Measurements from ENCODE around the gene CENPP.

The CENPP gene

GRCh38 chr9:92482329-92482728 lies 156.6 kb downstream of the CENPP start, which contains the start of gene ASPN:
Gene ASPN (minus strand): TSS chr9:92482506.
- no peak for DNase-seq

GRCh38 chr9:92482805-92483204 lies 157.1 kb downstream of the CENPP start:
- no peak for DNase-seq

- no peak for DNase-seq
Measured at GRCh38 chr9:92483627-92484545, 158.1 kb downstream of the CENPP start.

GRCh38 chr9:92484563-92484962 lies 158.8 kb downstream of the CENPP start:
- no peak for DNase-seq

GRCh38 chr9:92486371-92486770 lies 160.6 kb downstream of the CENPP start:
- DNase-seq = peak in 2 of 3 donors; percentile 25 to 32

GRCh38 chr9:92488681-92489550 lies 163.2 kb downstream of the CENPP start:
- DNase-seq = no peak

GRCh38 chr9:92492781-92493401 lies 167.1 kb downstream of the CENPP start:
- DNase-seq = no peak

GRCh38 chr9:92493749-92494387 lies 168.1 kb downstream of the CENPP start:
- no peak for DNase-seq

- no peak for DNase-seq
Measured at GRCh38 chr9:92494856-92495255, 169.1 kb downstream of the CENPP start.

- no peak for DNase-seq
Measured at GRCh38 chr9:92496396-92497176, 170.8 kb downstream of the CENPP start.

GRCh38 chr9:92499701-92500100 lies 173.9 kb downstream of the CENPP start:
- no peak for DNase-seq

GRCh38 chr9:92500725-92501124 lies 175.0 kb downstream of the CENPP start:
- DNase-seq = no peak

- DNase-seq = peak; percentile 31 to 43 (median 43)
Measured at GRCh38 chr9:92501671-92502393, 176.1 kb downstream of the CENPP start.

- no peak for DNase-seq
Measured at GRCh38 chr9:92503156-92503555, 177.4 kb downstream of the CENPP start.

GRCh38 chr9:92504881-92505280 lies 179.1 kb downstream of the CENPP start:
- no peak for DNase-seq

- DNase-seq = peak; percentile 58 to 62 (median 61)
Measured at GRCh38 chr9:92506184-92506857, 180.6 kb downstream of the CENPP start.

- peak in 1 of 3 donors; percentile 4 for DNase-seq
Measured at GRCh38 chr9:92507005-92507404, 181.3 kb downstream of the CENPP start.

- DNase-seq = no peak
Measured at GRCh38 chr9:92507496-92507895, 181.7 kb downstream of the CENPP start.

GRCh38 chr9:92508018-92508820 lies 182.5 kb downstream of the CENPP start:
- DNase-seq = no peak

GRCh38 chr9:92509050-92509449 lies 183.3 kb downstream of the CENPP start:
- DNase-seq = no peak
